ENCODE results near the gene SLC26A11. TPM values are rescaled to one million over a fixed set of nuclear protein-coding genes. Genes with fewer than 3 reads are reported as not detected.
"Not testable (repeated sequence)": the region's sequence is repeated elsewhere in the genome, so short reads cannot be mapped to it uniquely, and the experiment has no call there.

Gene SLC26A11
- total RNA-seq, 1 experiment from 2014 or later: 14.7 TPM

- peaks cover 8% of the 10 kb centered on the region; the same call in 1 of the 2 replicates for H3K4me1 ChIP-seq
- H3K9me3 ChIP-seq (replicated peaks): no peaks in the 10 kb centered on the region
- no peaks in the 10 kb centered on the region for H3K27me3 ChIP-seq
- no peaks in the 10 kb centered on the region for H3K36me3 ChIP-seq
- no peak overlapping the region for H3K4me3 ChIP-seq
- no peak for DNase-seq
- H3K27ac ChIP-seq: no peak overlapping the region
Measured at GRCh38 chr17:80262291-80262690, 42.1 kb downstream of the SLC26A11 start.

- no peaks in the 10 kb centered on the region for H3K27me3 ChIP-seq
- DNase-seq: peak in 1 of 2 experiments; percentile 45
- no peaks in the 10 kb centered on the region for H3K36me3 ChIP-seq
- H3K4me1 ChIP-seq: peaks cover 8% of the 10 kb centered on the region; the same call in 1 of the 2 replicates
- no peaks in the 10 kb centered on the region for H3K9me3 ChIP-seq (replicated peaks)
- no peak overlapping the region for H3K4me3 ChIP-seq
- H3K27ac ChIP-seq: no peak overlapping the region
Measured at GRCh38 chr17:80262775-80263244, 42.6 kb downstream of the SLC26A11 start.

GRCh38 chr17:80263253-80264204, 43.3 kb downstream of the SLC26A11 start:
- H3K4me1 ChIP-seq: peaks cover 8% of the 10 kb centered on the region; the same call in 1 of the 2 replicates
- no peak overlapping the region for H3K4me3 ChIP-seq
- H3K9me3 ChIP-seq (replicated peaks): no peaks in the 10 kb centered on the region
- no peaks in the 10 kb centered on the region for H3K36me3 ChIP-seq
- no peak overlapping the region for H3K27ac ChIP-seq
- peak; percentile 91 to 94 for DNase-seq
- H3K27me3 ChIP-seq: no peaks in the 10 kb centered on the region

DNA sequence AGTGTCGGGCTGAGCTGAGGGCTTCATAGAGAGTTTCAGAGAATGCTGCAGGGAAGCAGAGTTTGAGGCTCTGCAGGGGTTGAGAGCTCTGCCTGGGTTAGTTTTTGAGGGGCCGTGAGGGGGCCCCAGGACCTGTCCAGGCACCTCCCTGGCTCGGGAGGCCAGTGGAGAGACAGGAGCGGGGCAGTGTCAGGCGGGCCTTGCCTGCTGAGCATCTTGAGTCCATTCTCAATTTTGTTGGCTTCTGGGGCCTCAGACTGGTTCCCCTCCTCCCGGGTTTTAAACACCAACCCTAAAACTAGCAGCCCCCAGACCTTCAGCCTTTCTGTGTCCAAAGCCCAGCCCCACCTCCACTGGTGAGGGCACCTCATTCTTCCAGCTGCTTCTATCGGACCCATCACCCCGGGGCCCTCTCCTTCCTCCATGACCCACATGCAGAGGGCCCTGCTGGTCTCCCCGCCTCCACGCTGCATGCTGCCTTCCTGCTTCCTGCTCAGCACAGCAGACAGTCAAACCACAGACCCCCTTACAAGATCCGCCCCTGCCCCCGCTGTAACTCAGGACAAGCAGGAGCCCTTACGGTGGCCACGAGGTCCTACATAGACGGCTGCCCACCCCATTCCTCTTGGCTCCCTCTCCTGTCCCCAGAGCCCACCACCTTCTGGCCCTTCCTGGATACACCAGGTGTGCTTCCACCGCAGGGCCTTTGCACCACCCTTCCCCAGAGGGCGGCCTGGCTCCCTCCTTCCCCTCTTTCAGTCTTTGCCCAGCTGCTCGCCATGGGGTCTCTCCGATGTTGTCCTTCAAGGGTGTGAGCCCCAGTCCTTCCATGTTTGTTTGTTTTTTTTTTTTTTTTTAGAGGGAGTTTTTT, 44.2 kb downstream of the SLC26A11 start:
- Histone ChIP-seq H3K4me1 (peaks cover 8% of the 10 kb centered on the region; the same call in 1 of the 2 replicates), H3K4me3 (no peak overlapping the region), H3K36me3 (no peaks in the 10 kb centered on the region), H3K9me3 (replicated peaks) (no peaks in the 10 kb centered on the region), H3K27me3 (no peaks in the 10 kb centered on the region), H3K27ac (no peak overlapping the region)
- no peak for DNase-seq

DNA sequence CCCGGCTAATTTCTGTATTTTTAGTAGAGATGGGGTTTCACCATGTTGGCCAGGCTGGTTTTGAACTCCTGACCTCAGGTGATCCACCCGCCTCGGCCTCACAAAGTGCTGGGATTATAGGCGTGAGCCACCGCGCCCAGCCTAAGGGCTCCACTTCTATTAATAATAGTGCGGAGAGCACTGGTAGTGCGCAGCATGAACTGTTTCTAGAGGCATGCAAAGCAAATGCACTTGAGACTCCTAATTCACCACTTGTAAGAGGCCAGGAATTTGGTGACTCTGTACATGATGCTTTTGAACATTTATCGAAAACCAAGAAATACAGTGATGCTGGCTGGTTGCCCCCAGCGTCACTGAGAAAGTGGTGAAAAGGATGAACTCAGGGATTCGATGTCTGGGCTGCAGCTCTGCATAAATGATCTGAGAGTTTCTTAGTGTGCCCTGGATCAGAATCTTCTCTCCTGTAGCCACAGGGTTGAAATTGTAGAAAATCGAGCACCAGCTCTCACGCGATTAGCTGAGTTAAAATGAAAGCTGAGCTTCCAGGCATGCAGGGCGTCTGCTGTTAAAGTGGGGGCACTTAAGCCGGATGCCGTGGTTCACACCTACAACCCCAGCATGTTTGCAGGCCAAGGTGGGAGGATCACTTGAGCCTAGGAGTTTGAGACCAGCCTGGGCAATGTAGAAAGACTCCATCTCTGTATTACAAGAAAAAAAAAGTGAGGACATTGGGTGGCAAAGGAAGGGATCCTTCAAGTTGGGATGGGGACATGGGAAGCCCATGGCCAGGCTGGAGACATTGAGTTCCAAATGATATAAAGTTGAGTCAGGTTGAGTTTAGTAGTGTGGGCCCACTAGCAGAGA, 45.2 kb downstream of the SLC26A11 start:
- Histone ChIP-seq H3K9me3 (replicated peaks) (no peaks in the 10 kb centered on the region), H3K36me3 (no peaks in the 10 kb centered on the region), H3K4me1 (peaks cover 8% of the 10 kb centered on the region; the same call in 1 of the 2 replicates), H3K27ac (no peak overlapping the region), H3K27me3 (no peaks in the 10 kb centered on the region), H3K4me3 (no peak overlapping the region)
- DNase-seq: no peak

DNA sequence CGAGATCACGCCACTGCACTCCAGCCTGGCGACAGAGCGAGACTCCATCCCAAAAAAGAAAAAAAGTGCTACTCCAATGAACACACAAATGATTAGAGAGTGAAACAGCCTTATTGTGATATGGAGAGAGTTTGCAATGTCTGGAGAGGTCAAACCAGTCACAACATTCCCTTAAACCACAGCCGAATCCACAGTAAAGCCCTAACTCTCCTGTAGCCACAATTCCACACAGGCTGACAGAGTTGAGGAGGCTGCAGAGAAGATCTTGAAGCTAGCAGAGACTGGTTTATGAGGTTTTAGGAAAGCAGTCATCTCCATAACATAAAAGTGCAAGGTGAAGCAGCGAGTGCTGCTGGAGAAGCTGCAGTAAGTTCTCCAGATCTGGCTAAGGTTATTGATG, 47.2 kb downstream of the SLC26A11 start:
- no peaks in the 10 kb centered on the region for H3K36me3 ChIP-seq
- no peaks in the 10 kb centered on the region for H3K27me3 ChIP-seq
- no peaks in the 10 kb centered on the region for H3K9me3 ChIP-seq (replicated peaks)
- no peak overlapping the region for H3K27ac ChIP-seq
- H3K4me3 ChIP-seq: no peak overlapping the region
- peaks cover 6% of the 10 kb centered on the region; the same call in 1 of the 2 replicates for H3K4me1 ChIP-seq
- no peak for DNase-seq

DNA sequence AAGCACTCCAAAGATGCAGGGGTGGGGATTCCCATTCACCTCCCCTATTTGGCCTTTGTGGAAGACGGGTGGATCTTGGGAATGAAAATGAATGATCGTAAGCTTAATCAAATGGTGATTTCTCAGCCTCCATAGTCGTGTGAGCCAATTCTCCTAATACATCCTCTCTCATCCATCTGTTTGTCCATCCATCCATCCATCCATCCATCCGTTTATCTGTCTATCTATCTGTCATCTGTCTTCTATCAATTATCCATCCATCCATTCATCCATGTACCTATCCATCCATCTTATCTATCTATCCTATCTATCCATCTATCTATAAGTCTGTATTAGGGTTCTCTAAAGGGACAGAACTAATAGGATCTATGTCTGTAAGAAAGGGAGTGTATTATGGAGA, 48.2 kb downstream of the SLC26A11 start:
- Histone ChIP-seq H3K9me3 (replicated peaks) (no peaks in the 10 kb centered on the region), H3K36me3 (no peaks in the 10 kb centered on the region)

GRCh38 chr17:80269405-80269807, 49.2 kb downstream of the SLC26A11 start:
- no peaks in the 10 kb centered on the region for H3K36me3 ChIP-seq
- H3K9me3 ChIP-seq (replicated peaks): no peaks in the 10 kb centered on the region

More for the DNA sequence above, 48.2 kb downstream of the SLC26A11 start:
- Histone ChIP-seq H3K27ac (no peak overlapping the region), H3K4me3 (no peak overlapping the region), H3K27me3 (no peaks in the 10 kb centered on the region), H3K4me1 (no peaks in the 10 kb centered on the region)
- DNase-seq: no peak

DNA sequence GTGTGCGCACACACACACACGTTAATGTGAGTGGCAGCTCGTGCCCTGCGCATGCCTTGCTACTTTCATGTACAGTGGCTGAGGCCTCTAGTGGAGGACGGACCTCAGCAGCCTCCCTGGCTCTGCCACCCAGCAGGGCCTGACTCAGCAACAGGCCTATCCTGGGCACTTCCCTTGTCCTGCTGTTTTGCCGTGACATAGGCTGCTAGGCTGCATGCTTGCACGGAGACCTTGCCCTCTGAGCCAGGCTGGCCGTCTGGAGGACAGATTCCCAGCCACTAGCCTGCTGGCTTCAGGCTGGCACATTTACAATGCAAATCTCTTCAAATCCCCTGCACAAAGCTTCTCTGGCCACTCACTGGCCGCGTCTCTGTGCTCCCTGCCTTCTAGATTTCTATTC, 49.9 kb downstream of the SLC26A11 start:
- H3K36me3 ChIP-seq: no peaks in the 10 kb centered on the region
- H3K4me1 ChIP-seq: no peaks in the 10 kb centered on the region

More at GRCh38 chr17:80269405-80269807, 49.2 kb downstream of the SLC26A11 start:
- Histone ChIP-seq H3K4me1 (no peaks in the 10 kb centered on the region), H3K27ac (no peak overlapping the region), H3K27me3 (no peaks in the 10 kb centered on the region), H3K4me3 (no peak overlapping the region)
- no peak for DNase-seq

DNA sequence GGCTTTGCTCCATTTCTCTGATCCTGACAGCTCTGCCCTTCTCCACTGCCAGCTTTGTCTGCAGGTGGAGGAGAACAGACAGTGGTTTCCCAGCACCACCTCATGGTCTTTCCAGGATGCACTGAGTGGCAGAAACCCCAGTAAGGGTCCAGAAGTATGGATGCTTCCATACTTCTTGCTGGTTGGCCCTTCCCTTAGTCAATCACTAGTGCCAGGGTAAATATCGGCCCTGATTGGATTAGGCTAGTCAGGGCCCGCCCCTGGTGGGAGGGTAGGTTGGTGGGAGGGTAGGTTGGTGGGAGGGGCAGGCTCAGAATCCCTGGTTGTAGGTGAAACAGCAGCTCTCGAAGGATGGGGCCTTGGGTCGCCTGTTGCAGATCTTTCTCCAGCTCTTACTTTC, 50.6 kb downstream of the SLC26A11 start:
- Histone ChIP-seq H3K36me3 (no peaks in the 10 kb centered on the region), H3K27me3 (no peaks in the 10 kb centered on the region), H3K27ac (no peak overlapping the region), H3K9me3 (replicated peaks) (no peaks in the 10 kb centered on the region), H3K4me1 (no peaks in the 10 kb centered on the region), H3K4me3 (no peak overlapping the region)
- DNase-seq: peak in 1 of 2 experiments; percentile 61

More for the DNA sequence above, 49.9 kb downstream of the SLC26A11 start:
- DNase-seq: no peak
- H3K9me3 ChIP-seq (replicated peaks): no peaks in the 10 kb centered on the region
- no peak overlapping the region for H3K27ac ChIP-seq
- H3K27me3 ChIP-seq: no peaks in the 10 kb centered on the region
- no peak overlapping the region for H3K4me3 ChIP-seq

DNA sequence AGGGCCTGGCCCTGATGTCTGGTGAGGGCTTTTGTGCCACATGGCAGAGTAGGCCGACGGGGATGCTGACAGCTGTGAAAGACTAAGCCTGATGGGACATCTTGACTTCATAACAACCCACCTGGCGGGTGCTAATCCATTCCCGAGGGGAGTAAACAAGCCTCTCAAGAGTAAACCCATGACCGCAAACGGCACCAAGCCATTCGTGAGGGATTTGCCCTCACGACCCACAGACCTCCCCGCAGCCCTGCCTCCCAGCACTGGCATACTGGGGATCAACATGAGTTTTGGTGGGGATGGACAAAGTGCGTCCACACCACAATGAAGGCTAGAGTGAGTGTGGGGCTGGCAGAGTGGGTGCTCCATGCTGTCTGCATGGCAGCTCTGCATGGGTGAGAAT, 52.1 kb downstream of the SLC26A11 start:
- Histone ChIP-seq H3K4me1 (no peaks in the 10 kb centered on the region), H3K27me3 (no peaks in the 10 kb centered on the region), H3K27ac (no peak overlapping the region), H3K9me3 (replicated peaks) (no peaks in the 10 kb centered on the region), H3K36me3 (no peaks in the 10 kb centered on the region), H3K4me3 (no peak overlapping the region)
- peak; percentile 61 to 68 for DNase-seq

- no peaks in the 10 kb centered on the region for H3K9me3 ChIP-seq (replicated peaks)
- no peak for DNase-seq
- no peak overlapping the region for H3K4me3 ChIP-seq
- H3K4me1 ChIP-seq: no peaks in the 10 kb centered on the region
- H3K36me3 ChIP-seq: no peaks in the 10 kb centered on the region
- no peaks in the 10 kb centered on the region for H3K27me3 ChIP-seq
- no peak overlapping the region for H3K27ac ChIP-seq
Measured at GRCh38 chr17:80274331-80274730, 54.1 kb downstream of the SLC26A11 start.

DNA sequence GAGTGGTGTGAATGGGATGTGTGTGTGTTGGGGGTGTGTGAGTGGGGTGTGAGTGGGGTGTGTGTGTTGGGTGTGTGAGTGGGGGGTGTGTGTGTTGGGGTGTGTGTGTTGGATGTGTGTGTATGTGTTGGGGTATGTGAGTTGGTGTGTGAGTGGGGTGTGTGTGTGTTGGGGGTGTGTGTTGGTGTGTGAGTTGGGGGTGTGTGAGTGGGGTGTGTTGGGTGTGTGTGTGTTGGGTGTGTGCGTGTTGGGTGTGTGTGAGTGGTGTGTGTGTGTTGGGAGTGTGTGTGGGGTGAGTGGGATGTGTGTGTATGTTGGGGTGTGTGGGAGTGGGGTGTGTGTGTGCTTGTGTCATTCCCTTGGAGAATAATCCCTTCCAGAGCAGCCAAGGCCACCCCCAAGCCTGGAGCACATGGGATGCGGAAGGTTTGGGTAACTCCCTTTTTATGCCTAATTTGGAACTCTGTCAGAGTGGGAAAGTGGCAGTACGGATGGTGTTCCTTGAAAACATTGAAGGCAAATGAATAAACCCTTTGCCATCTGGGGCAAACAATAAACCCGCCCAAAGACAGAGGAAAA, 54.7 kb downstream of the SLC26A11 start:
- no peak for DNase-seq
- H3K9me3 ChIP-seq (replicated peaks): no peaks in the 10 kb centered on the region
- no peaks in the 10 kb centered on the region for H3K27me3 ChIP-seq
- no peaks in the 10 kb centered on the region for H3K36me3 ChIP-seq
- no peaks in the 10 kb centered on the region for H3K4me1 ChIP-seq
- no peak overlapping the region for H3K27ac ChIP-seq
- no peak overlapping the region for H3K4me3 ChIP-seq

DNA sequence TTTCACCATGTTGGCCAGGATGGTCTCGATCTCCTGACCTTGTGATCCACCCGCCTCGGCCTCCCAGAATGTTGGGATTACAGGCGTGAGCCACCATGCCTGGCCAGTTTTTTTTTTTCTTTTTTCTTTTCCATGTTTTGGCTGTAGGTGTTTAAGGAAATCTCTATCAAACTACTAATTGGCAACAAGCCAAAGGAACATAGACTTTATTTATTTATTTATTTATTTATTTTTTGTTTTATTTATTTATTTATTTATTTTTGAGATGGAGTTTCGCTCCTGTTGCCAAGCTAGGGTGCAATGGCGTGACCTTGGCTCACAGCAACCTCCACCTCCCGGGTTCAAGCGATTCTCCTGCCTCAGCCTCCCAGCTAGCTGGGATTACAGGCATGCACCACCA, 55.6 kb downstream of the SLC26A11 start:
- H3K27me3 ChIP-seq; H3K27ac ChIP-seq; H3K9me3 ChIP-seq (replicated peaks); DNase-seq; H3K4me1 ChIP-seq; H3K36me3 ChIP-seq; H3K4me3 ChIP-seq: not testable (repeated sequence)

Data from SJCRH30 (cell line).